Stomach (tissue), 4 donors: ENCODE data around the gene SH3RF3.

Source experiments
- EP300 ChIP-seq: sonication (generic); formaldehyde crosslinking; IDR thresholded peaks from one replicate; pipeline ENCODE4 v1.6.1; 2017; ENCODE audit warnings: antibody characterized with exemption
- POLR2A ChIP-seq, 4 donors: fragments of 450-650 bp; IDR thresholded peaks; one replicate each; pipeline ENCODE4 v1.6.1; 2016; ENCODE audit warnings: antibody characterized with exemption in 4 of 4, control low read depth in 2 of 4, mild to moderate bottlenecking in 1 of 4, moderate library complexity in 1 of 4
- POLR2AphosphoS5 ChIP-seq, 3 donors: sonication (generic); formaldehyde crosslinking; IDR thresholded peaks; one replicate each; pipeline ENCODE4 v1.6.1; 2016; ENCODE audit warnings: antibody characterized with exemption in 3 of 3
- TF ChIP-seq, protein P1 (sequence below), 7 experiments: fragments of 450-650 bp in 4 of 7; fragments of 200-600 bp in 3 of 7; sonication (generic) in 3 of 7; IDR thresholded peaks; one replicate each; pipeline ENCODE4 v1.5.1; 2016 to 2019; ENCODE audit warnings: antibody characterized with exemption in 7 of 7, control low read depth in 2 of 7, mild to moderate bottlenecking in 1 of 7

DNA sequence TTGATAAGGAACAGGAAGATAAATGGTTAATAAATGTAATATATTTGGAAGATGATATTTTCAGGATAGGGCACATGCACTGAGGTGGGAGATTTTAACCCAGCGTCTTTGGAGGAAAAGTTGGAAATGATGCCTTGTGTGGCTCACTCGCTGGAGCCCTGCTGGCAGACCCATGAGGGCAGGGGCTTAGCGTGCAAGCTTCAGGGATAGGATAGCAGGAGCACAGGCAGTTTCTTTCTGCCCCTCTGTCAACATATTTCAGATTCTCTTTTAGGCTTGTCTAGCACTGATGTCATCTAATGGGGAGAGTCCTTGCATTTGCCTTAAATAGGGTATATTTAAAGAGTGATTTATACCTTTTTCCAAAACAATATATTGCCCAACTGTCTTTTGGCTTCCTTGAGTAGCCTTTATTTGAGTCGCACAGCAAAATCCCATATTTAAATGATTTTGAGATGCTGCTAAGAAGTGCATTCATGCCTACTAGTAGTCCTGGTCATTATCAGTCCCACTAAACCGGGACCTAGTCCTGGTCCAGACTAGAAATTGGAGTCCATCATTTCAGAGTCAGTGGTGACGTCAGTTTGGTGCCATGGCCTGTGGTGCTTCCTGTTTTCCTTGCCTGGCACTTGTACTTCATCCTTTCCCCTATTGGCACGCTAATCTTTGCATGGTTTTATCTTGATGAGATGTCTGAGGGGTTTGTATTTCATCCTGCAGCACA is 45.8 kb downstream of the SH3RF3 start:
- TF ChIP-seq, protein P1, sequence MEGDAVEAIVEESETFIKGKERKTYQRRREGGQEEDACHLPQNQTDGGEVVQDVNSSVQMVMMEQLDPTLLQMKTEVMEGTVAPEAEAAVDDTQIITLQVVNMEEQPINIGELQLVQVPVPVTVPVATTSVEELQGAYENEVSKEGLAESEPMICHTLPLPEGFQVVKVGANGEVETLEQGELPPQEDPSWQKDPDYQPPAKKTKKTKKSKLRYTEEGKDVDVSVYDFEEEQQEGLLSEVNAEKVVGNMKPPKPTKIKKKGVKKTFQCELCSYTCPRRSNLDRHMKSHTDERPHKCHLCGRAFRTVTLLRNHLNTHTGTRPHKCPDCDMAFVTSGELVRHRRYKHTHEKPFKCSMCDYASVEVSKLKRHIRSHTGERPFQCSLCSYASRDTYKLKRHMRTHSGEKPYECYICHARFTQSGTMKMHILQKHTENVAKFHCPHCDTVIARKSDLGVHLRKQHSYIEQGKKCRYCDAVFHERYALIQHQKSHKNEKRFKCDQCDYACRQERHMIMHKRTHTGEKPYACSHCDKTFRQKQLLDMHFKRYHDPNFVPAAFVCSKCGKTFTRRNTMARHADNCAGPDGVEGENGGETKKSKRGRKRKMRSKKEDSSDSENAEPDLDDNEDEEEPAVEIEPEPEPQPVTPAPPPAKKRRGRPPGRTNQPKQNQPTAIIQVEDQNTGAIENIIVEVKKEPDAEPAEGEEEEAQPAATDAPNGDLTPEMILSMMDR (IDR thresholded peaks at IDR 0.05): no peak
- TF ChIP-seq POLR2AphosphoS5 (IDR thresholded peaks at IDR 0.05) (no peak), POLR2A (IDR thresholded peaks at IDR 0.05) (no peak), EP300 (no peak)
